NT2/D1 (cell line): ENCODE data around the gene RHOBTB3.

Experiments used
- DNase-seq: peaks from one replicate; pipeline ENCODE4 v3.0.0-alpha.2; 2011; ENCODE audit warnings: low read depth, low spot score
- H3K27me3 ChIP-seq: 2 replicates; pipeline ENCODE4 v1.6.0; 2011; ENCODE audit warnings: mild to moderate bottlenecking; ENCODE audit not compliant: insufficient read length, insufficient read depth
- H3K36me3 ChIP-seq: 2 replicates; pipeline ENCODE4 v1.6.1; 2011; ENCODE audit warnings: mild to moderate bottlenecking, low read length, mixed read lengths; ENCODE audit not compliant: insufficient read depth, insufficient read length
- H3K4me1 ChIP-seq: 2 replicates; pipeline ENCODE4 v1.5.1; 2011; ENCODE audit not compliant: insufficient read depth, insufficient read length
- H3K4me3 ChIP-seq: 2 replicates; pipeline ENCODE4 v1.5.1; 2011; ENCODE audit warnings: low read depth; ENCODE audit not compliant: insufficient read length
- H3K9ac ChIP-seq: 2 replicates; pipeline ENCODE4 v1.6.0; 2011; ENCODE audit warnings: low read depth; ENCODE audit not compliant: insufficient read length
- H3K9me3 ChIP-seq: 2 replicates; pipeline ENCODE4 v1.5.1; 2011; ENCODE audit warnings: mild to moderate bottlenecking, low read length; ENCODE audit not compliant: insufficient read depth
- SUZ12 ChIP-seq: IDR thresholded peaks from 2 replicates; pipeline ENCODE4 v1.6.1; 2011; ENCODE audit not compliant: insufficient read length, insufficient read depth; ENCODE audit errors: extremely low read depth
- YY1 ChIP-seq: IDR thresholded peaks from 2 replicates; pipeline ENCODE4 v1.6.1; 2011; ENCODE audit not compliant: insufficient read length, insufficient read depth
- ZNF274 ChIP-seq: IDR thresholded peaks from 2 replicates; pipeline ENCODE4 v1.6.1; 2011; ENCODE audit warnings: mild to moderate bottlenecking, low read depth, low read length

RHOBTB3 gene

DNA sequence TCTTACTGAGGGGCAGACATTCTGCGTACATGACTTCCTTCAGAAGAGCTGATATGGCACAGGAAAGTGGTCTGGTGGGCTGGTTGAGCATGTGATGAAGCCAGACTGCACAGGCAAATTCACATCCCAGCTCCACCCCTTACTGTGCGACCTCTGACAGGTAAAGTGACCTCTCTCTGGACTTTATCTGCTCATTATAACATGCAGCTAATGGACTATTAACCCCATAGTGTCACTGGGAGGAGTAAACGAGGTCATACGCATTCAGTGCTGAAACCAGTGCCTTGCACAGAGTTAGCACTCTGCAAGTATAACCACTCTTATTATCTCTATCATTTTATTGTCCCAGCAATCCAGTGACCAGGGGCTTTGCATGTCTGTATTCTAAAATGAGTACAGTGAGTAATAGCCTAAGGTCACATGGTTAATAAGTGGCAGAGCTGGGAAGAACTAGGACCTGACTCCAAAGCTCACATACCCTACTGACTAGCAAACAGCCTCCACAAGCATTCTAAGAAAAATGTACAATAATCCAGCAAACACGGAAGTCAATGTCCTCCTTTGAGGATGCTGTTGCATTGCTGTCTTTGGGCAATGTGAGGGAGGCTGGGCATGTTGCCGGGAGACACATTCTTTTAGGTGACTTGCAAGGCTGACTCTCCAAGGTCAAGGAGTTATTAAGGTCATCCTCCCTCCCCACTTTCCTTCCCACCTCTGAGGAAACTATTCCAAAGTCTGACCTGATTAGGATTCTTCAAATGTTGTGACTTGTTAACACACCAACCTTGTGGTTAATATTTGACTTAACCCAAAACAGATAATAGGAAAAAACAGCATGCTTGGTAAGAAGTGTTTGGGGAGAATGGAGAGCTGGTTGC is 72.4 kb downstream of the RHOBTB3 start:
- Histone ChIP-seq H3K36me3 (no peaks in the 10 kb centered on the region), H3K9me3 (peaks cover 7% of the 10 kb centered on the region; the same call in 1 of the 2 replicates), H3K9ac (no peak overlapping the region), H3K27me3 (no peaks in the 10 kb centered on the region), H3K4me3 (no peak overlapping the region), H3K4me1 (peaks cover 3% of the 10 kb centered on the region)
- no peak for DNase-seq
- TF ChIP-seq SUZ12 (no peak), YY1 (no peak), ZNF274 (no peak)

DNA sequence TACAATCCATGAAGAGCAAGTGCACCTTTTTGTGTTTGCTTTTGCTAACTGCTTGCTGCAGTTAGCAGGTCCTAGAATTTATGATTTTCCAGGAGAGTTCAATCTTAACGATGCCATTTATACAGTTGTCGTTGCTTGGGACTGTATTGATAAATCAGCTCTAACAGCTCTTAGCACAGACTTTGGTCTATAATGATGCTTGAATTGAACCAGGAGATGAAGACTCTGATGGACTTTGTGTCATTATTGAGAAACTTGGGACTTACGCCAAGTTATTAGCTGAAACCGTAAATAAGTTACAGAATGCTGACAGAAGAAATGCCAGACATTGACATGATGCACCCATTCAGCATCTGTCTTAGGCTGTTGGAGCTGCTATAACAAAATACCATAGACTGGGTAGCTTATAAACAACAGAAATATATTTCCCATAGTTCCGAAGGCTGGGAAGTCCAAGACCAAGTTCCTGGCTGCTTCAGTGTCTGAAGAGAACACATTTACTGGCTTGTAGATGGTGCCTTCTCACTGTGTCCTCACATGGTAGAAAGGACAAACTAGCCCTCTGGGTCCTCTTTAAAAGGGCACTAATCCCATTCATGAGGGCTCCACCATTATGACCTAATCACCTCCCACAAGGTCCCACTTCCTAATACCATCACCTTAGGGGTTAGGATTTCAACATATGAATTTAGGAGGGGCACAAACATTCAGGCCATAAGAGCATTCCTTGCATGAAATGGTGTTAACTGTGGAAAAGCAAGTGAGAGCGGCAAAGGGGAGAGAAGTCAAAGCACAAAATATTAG is 73.8 kb downstream of the RHOBTB3 start:
- Histone ChIP-seq H3K9me3 (peaks cover 7% of the 10 kb centered on the region; the same call in 1 of the 2 replicates), H3K9ac (no peak overlapping the region), H3K36me3 (no peaks in the 10 kb centered on the region), H3K27me3 (no peaks in the 10 kb centered on the region), H3K4me3 (no peak overlapping the region), H3K4me1 (peaks cover 3% of the 10 kb centered on the region)
- DNase-seq: no peak
- TF ChIP-seq SUZ12 (no peak), ZNF274 (no peak), YY1 (no peak)

DNA sequence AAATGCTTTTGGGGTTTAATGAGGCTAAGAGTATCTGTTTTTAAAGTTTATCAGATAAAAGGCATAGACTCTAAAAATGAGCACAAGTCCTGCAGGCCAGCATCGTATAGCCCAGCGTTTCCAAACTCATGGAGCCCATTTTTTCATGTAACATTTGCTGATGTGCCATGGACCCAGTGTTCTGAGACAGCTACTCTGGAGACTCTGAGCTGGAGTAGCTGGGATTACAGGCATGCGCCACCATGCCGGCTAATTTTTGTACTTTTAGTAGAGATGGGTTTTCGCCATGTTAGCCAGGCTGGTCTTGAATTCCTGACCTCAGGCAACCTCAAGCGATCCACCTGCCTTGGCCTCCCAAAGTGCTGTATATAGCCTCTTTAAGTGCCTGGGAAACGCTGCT is 75.6 kb downstream of the RHOBTB3 start:
- peaks cover 7% of the 10 kb centered on the region; the same call in 1 of the 2 replicates for H3K9me3 ChIP-seq
- no peak overlapping the region for H3K9ac ChIP-seq
- H3K27me3 ChIP-seq: no peaks in the 10 kb centered on the region
- no peak for DNase-seq
- H3K36me3 ChIP-seq: no peaks in the 10 kb centered on the region
- H3K4me3 ChIP-seq: no peak overlapping the region
- TF ChIP-seq YY1 (no peak), SUZ12 (no peak), ZNF274 (no peak)
- H3K4me1 ChIP-seq: peaks cover 3% of the 10 kb centered on the region

DNA sequence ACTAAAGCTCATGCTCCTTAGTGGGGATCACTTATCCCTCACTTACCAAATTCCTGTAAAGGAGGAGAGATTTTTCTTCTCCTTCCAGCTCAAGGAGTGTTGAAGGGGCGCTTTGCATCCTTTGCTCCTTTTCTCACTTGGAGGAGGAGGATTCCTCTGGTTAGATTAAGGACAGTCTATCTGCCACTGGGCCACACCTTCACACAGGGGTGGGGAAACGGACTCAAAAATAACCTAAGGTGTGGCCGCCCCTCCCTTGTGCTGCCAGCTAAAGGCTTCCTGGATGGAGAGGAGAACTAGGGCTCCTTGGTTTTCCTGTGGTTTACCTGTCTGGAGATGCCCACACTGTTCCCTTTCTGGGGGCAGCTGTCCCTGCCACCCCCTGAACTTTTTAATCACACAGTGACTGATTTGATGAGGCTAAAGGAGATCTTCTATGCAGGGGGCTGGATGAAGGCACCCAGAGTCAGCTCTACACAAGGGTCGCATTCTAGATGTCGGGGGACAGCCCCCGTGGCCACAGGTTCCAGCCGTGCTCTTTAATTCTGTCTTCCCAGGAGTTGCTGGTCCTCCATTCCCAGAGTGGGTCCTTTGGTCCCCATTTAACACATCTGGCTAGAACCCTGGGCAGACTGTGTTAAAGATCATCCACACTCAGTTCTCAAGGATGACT is 77.0 kb downstream of the RHOBTB3 start:
- no peaks in the 10 kb centered on the region for H3K36me3 ChIP-seq
- H3K9ac ChIP-seq: no peak overlapping the region
- peaks cover 3% of the 10 kb centered on the region for H3K4me1 ChIP-seq
- peaks cover 7% of the 10 kb centered on the region; the same call in 1 of the 2 replicates for H3K9me3 ChIP-seq
- no peak for TF ChIP-seq YY1
- TF ChIP-seq SUZ12: no peak
- TF ChIP-seq ZNF274: no peak
- no peaks in the 10 kb centered on the region for H3K27me3 ChIP-seq
- DNase-seq: no peak
- no peak overlapping the region for H3K4me3 ChIP-seq

DNA sequence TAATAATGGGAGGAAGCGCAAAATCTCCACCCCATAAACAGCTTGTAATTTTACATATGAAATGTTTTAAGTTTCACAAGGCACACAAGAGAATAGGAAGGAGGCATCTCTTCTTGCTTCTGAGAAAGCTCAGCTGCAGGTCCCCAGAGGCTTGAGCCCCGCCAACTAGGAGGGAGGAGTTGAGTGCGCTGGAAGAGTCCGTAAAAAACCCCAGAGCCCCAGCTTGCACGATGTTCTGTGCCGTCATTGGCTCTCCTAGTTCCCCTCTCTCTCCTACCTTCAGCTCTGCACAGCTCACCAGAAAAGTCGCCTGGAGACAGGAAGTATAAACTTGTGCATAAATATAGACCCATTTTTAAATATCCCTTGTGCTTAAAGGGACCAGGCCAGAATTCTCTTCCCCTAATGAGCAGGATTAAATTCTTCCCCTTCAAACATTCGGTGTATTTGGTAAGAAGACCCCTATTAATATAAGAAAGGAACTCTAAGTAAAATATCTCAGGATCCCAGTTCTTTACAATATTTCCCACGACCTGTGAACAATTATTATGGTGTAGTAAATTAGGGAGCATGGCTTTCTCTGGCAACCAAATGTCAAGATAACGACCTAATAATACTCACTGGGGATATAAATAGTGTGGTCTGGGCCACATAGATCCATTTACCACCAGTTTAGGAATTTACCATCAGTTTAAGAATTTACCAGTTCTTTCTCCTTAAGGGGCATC is 77.7 kb downstream of the RHOBTB3 start:
- Histone ChIP-seq H3K27me3 (no peaks in the 10 kb centered on the region), H3K4me3 (no peak overlapping the region), H3K9me3 (peaks cover 7% of the 10 kb centered on the region; the same call in 1 of the 2 replicates), H3K4me1 (peaks cover 3% of the 10 kb centered on the region), H3K36me3 (no peaks in the 10 kb centered on the region), H3K9ac (no peak overlapping the region)
- no peak for DNase-seq
- TF ChIP-seq ZNF274: no peak
- TF ChIP-seq YY1: no peak
- no peak for TF ChIP-seq SUZ12

DNA sequence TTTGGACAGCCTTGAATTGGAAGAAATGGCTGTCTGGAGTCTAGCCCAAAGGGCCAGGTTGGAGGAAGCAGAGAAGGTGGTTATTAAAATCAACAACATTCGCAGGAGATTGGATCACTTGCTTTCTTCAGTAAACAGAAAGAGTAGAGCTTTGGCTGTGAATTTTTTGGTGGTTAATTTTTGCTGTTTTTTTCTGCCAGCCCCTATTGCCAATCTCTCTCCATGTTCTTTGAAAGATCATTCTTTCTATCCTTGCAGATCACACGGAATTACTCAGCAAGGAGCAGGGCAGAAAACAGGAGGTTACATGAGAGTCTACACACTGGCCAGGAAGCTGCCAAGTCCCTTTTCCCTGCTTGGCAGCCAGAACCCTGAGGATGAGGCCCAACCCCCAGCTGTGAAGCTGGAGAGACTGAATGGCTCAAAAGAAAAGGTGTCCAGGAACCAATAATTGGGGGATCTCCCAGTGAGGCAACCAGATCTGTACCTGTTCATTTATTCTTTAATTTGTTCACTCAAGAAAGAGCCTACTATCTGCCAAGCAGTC is 78.4 kb downstream of the RHOBTB3 start:
- peaks cover 4% of the 10 kb centered on the region for H3K36me3 ChIP-seq
- no peak overlapping the region for H3K4me3 ChIP-seq
- H3K27me3 ChIP-seq: no peaks in the 10 kb centered on the region
- no peak overlapping the region for H3K9ac ChIP-seq
- TF ChIP-seq YY1 (no peak), SUZ12 (no peak), ZNF274 (no peak)
- no peak for DNase-seq
- peaks cover 7% of the 10 kb centered on the region; the same call in 1 of the 2 replicates for H3K9me3 ChIP-seq
- H3K4me1 ChIP-seq: peaks cover 3% of the 10 kb centered on the region
